HCT116 (cell line): ENCODE results near the gene USP10. TPM values are rescaled to one million over a fixed set of nuclear protein-coding genes. Genes with fewer than 3 reads are reported as not detected.

Experiments
- ATAC-seq: fragments of 200-7000 bp; cut with Tn5 transposase; 2 replicates; pipeline ENCODE4 v1.9.1; 2020; ENCODE audit warnings: mild to moderate bottlenecking, moderate library complexity
- BruUV-seq: library from RNA; stranded (reverse); fragments of 400-500 nt; replicated peaks from 2 replicates; lab custom pipeline; 2021; lab: Mats Ljungman, UMichigan
- CTCF ChIA-PET: fragments of 300-600 bp; sonication (Branson Sonifier 250); formaldehyde crosslinking; loops from one replicate; lab custom pipeline; 2021; ENCODE audit warnings: antibody characterized with exemption; lab: Charles Lee
- POLR2A ChIA-PET: fragments of 300-600, 350-600 bp; sonication (Branson Sonifier 250); formaldehyde crosslinking; loops from one replicate; lab custom pipeline; 2021; ENCODE audit warnings: antibody characterized with exemption; lab: Charles Lee
- RAD21 ChIA-PET, 2 experiments: fragments of 300-600 bp; sonication (Branson Sonifier 250); formaldehyde crosslinking; loops; one replicate each; lab custom pipeline; 2023; ENCODE audit warnings: low total read pairs in 2 of 2; ENCODE audit not compliant: uncharacterized antibody in 2 of 2, unreplicated experiment in 2 of 2, low non-redundant PET in 1 of 2; lab: Charles Lee
- DNase-seq: peaks from one replicate; pipeline ENCODE4 v3.0.0-alpha.2; 2010; ENCODE audit warnings: low read depth, low spot score
- H2AFZ ChIP-seq: fragments of 200-600 bp; shearing (Covaris generic), sonication (generic); 2 replicates; pipeline ENCODE4 v1.6.1; 2017; ENCODE audit warnings: low read depth, mixed run types, mixed read lengths, antibody characterized with exemption, low read length; ENCODE audit not compliant: poor library complexity, severe bottlenecking
- H3K27ac ChIP-seq: 2 replicates; pipeline ENCODE4 v1.5.1; 2012; ENCODE audit warnings: low read depth, low read length
- H3K27me3 ChIP-seq: fragments of 200-600 bp; sonication (generic); 2 replicates; pipeline ENCODE4 v1.6.1; 2016; ENCODE audit warnings: mixed run types, low read length, mixed read lengths; ENCODE audit not compliant: insufficient read depth
- H3K36me3 ChIP-seq, 2 experiments: fragments of 200-500 bp in 1 of 2; fragments of 200-600 bp in 1 of 2; sonication (Bioruptor generic) in 1 of 2; sonication (generic) in 1 of 2; 2 replicates each; pipeline versions ENCODE4 v1.5.1 to v1.6.1; 2014 to 2016; ENCODE audit warnings: low read length in 2 of 2, inconsistent platforms in 1 of 2, mixed read lengths in 1 of 2, mixed run types in 1 of 2; ENCODE audit not compliant: insufficient read depth in 2 of 2, control insufficient read depth in 1 of 2
- H3K4me1 ChIP-seq, 2 experiments: fragments of 200-600 bp in 1 of 2; sonication (generic) in 1 of 2; 2 replicates each; pipeline versions ENCODE4 v1.5.1 to v1.6.1; 2012 to 2017; ENCODE audit warnings: low read length in 2 of 2, inconsistent platforms in 1 of 2, mild to moderate bottlenecking in 1 of 2, mixed read lengths in 1 of 2, mixed run types in 1 of 2, moderate library complexity in 1 of 2; ENCODE audit not compliant: insufficient read depth in 2 of 2, control insufficient read depth in 1 of 2
- H3K4me2 ChIP-seq: fragments of 200-600 bp; sonication (generic); 2 replicates; pipeline ENCODE4 v1.6.1; 2017; ENCODE audit warnings: mixed run types, low read length, mixed read lengths
- H3K4me3 ChIP-seq, 2 experiments: fragments of 200-600 bp in 1 of 2; sonication (generic) in 1 of 2; replicated peaks in 1 of 2; 2 replicates each; pipeline ENCODE4 v1.5.1; 2011 to 2016; ENCODE audit warnings: low read length in 2 of 2, control low read depth in 1 of 2, low read depth in 1 of 2, mild to moderate bottlenecking in 1 of 2, mixed read lengths in 1 of 2, mixed run types in 1 of 2
- H3K79me2 ChIP-seq: fragments of 200-600 bp; sonication (generic); 2 replicates; pipeline ENCODE4 v1.6.1; 2017; ENCODE audit warnings: mild to moderate bottlenecking, mixed run types, low read length, moderate library complexity, mixed read lengths; ENCODE audit not compliant: insufficient read depth
- H3K9ac ChIP-seq: fragments of 200-600 bp; sonication (generic); 2 replicates; pipeline ENCODE4 v1.6.1; 2016; ENCODE audit warnings: low read length, mixed read lengths
- H3K9me2 ChIP-seq: fragments of 200-600 bp; sonication (generic), shearing (Covaris generic); 2 replicates; pipeline ENCODE4 v1.6.1; 2017; ENCODE audit warnings: mixed run types, mild to moderate bottlenecking, moderate library complexity; ENCODE audit not compliant: insufficient read depth
- H3K9me3 ChIP-seq, 2 experiments: fragments of 200-500 bp in 1 of 2; fragments of 200-600 bp in 1 of 2; sonication (Bioruptor generic) in 1 of 2; sonication (generic) in 1 of 2; 2 replicates each; pipeline ENCODE4 v1.6.1; 2014 to 2017; ENCODE audit warnings: low read length in 2 of 2, mixed read lengths in 2 of 2, inconsistent platforms in 1 of 2, low read depth in 1 of 2, mild to moderate bottlenecking in 1 of 2, mixed run types in 1 of 2, moderate library complexity in 1 of 2; ENCODE audit not compliant: control insufficient read depth in 1 of 2, insufficient read depth in 1 of 2
- H4K20me1 ChIP-seq: fragments of 200-600 bp; sonication (generic), shearing (Covaris generic); 2 replicates; pipeline ENCODE4 v1.6.1; 2017; ENCODE audit warnings: mixed run types, mild to moderate bottlenecking, moderate library complexity; ENCODE audit not compliant: insufficient read depth
- ATF3 ChIP-seq: IDR thresholded peaks from 2 replicates; pipeline ENCODE4 v1.6.1; 2012
- EGR1 ChIP-seq: IDR thresholded peaks from 2 replicates; pipeline ENCODE4 v1.6.1; 2012; ENCODE audit warnings: low read depth
- EZH2 ChIP-seq: fragments of 200-600 bp; sonication (generic); IDR thresholded peaks from 2 replicates; pipeline ENCODE4 v1.6.1; 2017; ENCODE audit warnings: antibody characterized with exemption, mixed run types
- FOSL1 ChIP-seq: IDR thresholded peaks from 2 replicates; pipeline ENCODE4 v1.6.1; 2012; ENCODE audit warnings: low read depth
- JUND ChIP-seq: IDR thresholded peaks from 2 replicates; pipeline ENCODE4 v1.6.1; 2012
- MAX ChIP-seq: IDR thresholded peaks from 2 replicates; pipeline ENCODE4 v1.6.1; 2012
- POLR2A ChIP-seq: IDR thresholded peaks from 2 replicates; pipeline ENCODE4 v1.7.0; 2011; ENCODE audit warnings: borderline replicate concordance; ENCODE audit not compliant: insufficient read depth, insufficient read length; ENCODE audit errors: extremely low read depth
- POLR2AphosphoS5 ChIP-seq: IDR thresholded peaks from 2 replicates; pipeline ENCODE4 v1.6.1; 2011; ENCODE audit warnings: mild to moderate bottlenecking, low read depth, low read length, moderate library complexity
- RAD21 ChIP-seq: IDR thresholded peaks from 2 replicates; pipeline ENCODE4 v1.6.1; 2012; ENCODE audit warnings: low read depth, mild to moderate bottlenecking
- SRF ChIP-seq: IDR thresholded peaks from 2 replicates; pipeline ENCODE4 v1.6.1; 2012; ENCODE audit warnings: low read depth
- YY1 ChIP-seq: IDR thresholded peaks from 2 replicates; pipeline ENCODE4 v1.6.1; 2011; ENCODE audit warnings: low read length, low read depth, moderate library complexity, mild to moderate bottlenecking; ENCODE audit not compliant: insufficient replicate concordance; ENCODE audit errors: extremely low read depth
- ZFX ChIP-seq: fragments of 450-650 bp; IDR thresholded peaks from 2 replicates; pipeline ENCODE4 v1.6.1; 2017
- ZNF274 ChIP-seq: fragments of 200-500 bp; sonication (Bioruptor generic); IDR thresholded peaks from 2 replicates; pipeline ENCODE4 v1.6.1; 2014; ENCODE audit warnings: mild to moderate bottlenecking, low read depth, low read length, inconsistent platforms
- intact Hi-C: fragments of 100-400 bp; cut with micrococcal nuclease; formaldehyde crosslinking; loops from 2 replicates; pipeline ENCODE4 v1.10.0; 2022
- total RNA-seq: library from RNA; stranded (reverse); gene quantifications from one replicate; pipeline ENCODE4 v1.2.1, GENCODE V29; 2021; ENCODE audit not compliant: unreplicated experiment
- TF ChIP-seq, protein P1 (sequence below): IDR thresholded peaks from 2 replicates; pipeline ENCODE4 v1.6.1; 2011; ENCODE audit warnings: mild to moderate bottlenecking, low read length, moderate library complexity; ENCODE audit not compliant: insufficient replicate concordance; ENCODE audit errors: extremely low read depth

Gene USP10
- total RNA-seq, 1 experiment from 2014 or later: 175 TPM

- POLR2A ChIA-PET: no interaction called here
- Histone ChIP-seq H2AFZ (no peak overlapping the region), H3K79me2 (peaks cover 100% of the 10 kb centered on the region), H3K4me2 (no peak overlapping the region), H3K9me2 (no peaks in the 10 kb centered on the region), H3K4me3 (no peak overlapping the region), H4K20me1 (peaks cover 52% of the 10 kb centered on the region; the same call in 1 of the 2 replicates), H3K4me1 (peaks cover 0 to 13% of the 10 kb centered on the region in 2 experiments; a peak in 1 of 4 replicates), H3K9ac (no peak overlapping the region), H3K9me3 (no peaks in the 10 kb centered on the region), H3K36me3 (peaks cover 2 to 22% of the 10 kb centered on the region in 2 experiments; a peak in 2 of 4 replicates), H3K27ac (no peak overlapping the region), H3K27me3 (no peaks in the 10 kb centered on the region)
- ATAC-seq (no peak), DNase-seq (no peak)
- no TSS peak for BruUV-seq
- RAD21 ChIA-PET: interaction anchor here (0.5 to 1.0 kb wide), 3 partner anchors 124 to 216 kb away, joined by 3 to 4 read pairs (median 3); no protein-coding TSS in a partner anchor
- TF ChIP-seq RAD21: no peak
- no peak for TF ChIP-seq POLR2AphosphoS5
- no peak for TF ChIP-seq EGR1
- no peak for TF ChIP-seq FOSL1
- no peak for TF ChIP-seq POLR2A
- TF ChIP-seq YY1: no peak
- intact Hi-C loops: loop anchor here (1.0 kb wide), 3 partner anchors 197 to 331 kb away; no protein-coding TSS in a partner anchor
- CTCF ChIA-PET: interaction anchor here (1.1 to 6.8 kb wide), 9 partner anchors 8 to 217 kb away, joined by 3 to 71 read pairs (median 5); no protein-coding TSS in a partner anchor
These were observed 55.3 kb downstream of the USP10 start for GRCh38 chr16:84754956-84755672.

- RAD21 ChIA-PET: no interaction called here
- Histone ChIP-seq H3K79me2 (peaks cover 100% of the 10 kb centered on the region), H3K9me3 (no peaks in the 10 kb centered on the region), H3K27ac (no peak overlapping the region), H3K9ac (no peak overlapping the region), H2AFZ (no peak overlapping the region), H4K20me1 (peaks cover 40% of the 10 kb centered on the region; the same call in 1 of the 2 replicates), H3K4me2 (no peak overlapping the region), H3K4me1 (0 out of 4 replicates have a peak, but pooled peaks cover 0 to 6% of the 10 kb centered on the region in 2 experiments), H3K36me3 (peaks cover 10 to 30% of the 10 kb centered on the region in 2 experiments; a peak in 2 of 4 replicates), H3K4me3 (no peak overlapping the region), H3K27me3 (no peaks in the 10 kb centered on the region), H3K9me2 (no peaks in the 10 kb centered on the region)
- POLR2A ChIA-PET: no interaction called here
- CTCF ChIA-PET: interaction anchor here (1.2 to 6.3 kb wide), 3 partner anchors 18 to 215 kb away, joined by 4 to 65 read pairs (median 5); no protein-coding TSS in a partner anchor
- ATAC-seq (no peak), DNase-seq (no peak)
- BruUV-seq: no TSS peak
- intact Hi-C loops: no loop called here
- TF ChIP-seq ZFX (no peak), RAD21 (no peak), EZH2 (no peak), YY1 (no peak), SRF (no peak), MAX (no peak), ATF3 (no peak), ZNF274 (no peak), JUND (no peak)
- TF ChIP-seq, protein P1, sequence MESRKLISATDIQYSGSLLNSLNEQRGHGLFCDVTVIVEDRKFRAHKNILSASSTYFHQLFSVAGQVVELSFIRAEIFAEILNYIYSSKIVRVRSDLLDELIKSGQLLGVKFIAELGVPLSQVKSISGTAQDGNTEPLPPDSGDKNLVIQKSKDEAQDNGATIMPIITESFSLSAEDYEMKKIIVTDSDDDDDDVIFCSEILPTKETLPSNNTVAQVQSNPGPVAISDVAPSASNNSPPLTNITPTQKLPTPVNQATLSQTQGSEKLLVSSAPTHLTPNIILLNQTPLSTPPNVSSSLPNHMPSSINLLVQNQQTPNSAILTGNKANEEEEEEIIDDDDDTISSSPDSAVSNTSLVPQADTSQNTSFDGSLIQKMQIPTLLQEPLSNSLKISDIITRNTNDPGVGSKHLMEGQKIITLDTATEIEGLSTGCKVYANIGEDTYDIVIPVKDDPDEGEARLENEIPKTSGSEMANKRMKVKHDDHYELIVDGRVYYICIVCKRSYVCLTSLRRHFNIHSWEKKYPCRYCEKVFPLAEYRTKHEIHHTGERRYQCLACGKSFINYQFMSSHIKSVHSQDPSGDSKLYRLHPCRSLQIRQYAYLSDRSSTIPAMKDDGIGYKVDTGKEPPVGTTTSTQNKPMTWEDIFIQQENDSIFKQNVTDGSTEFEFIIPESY: no peak
These were observed 57.0 kb downstream of the USP10 start for GRCh38 chr16:84756830-84757229.
